ENCODE results near the gene LILRA5. TPM values are rescaled to one million over a fixed set of nuclear protein-coding genes. Genes with fewer than 3 reads are reported as not detected.

Gene LILRA5
- total RNA-seq, 1 experiment from 2014 or later = not detected

DNA sequence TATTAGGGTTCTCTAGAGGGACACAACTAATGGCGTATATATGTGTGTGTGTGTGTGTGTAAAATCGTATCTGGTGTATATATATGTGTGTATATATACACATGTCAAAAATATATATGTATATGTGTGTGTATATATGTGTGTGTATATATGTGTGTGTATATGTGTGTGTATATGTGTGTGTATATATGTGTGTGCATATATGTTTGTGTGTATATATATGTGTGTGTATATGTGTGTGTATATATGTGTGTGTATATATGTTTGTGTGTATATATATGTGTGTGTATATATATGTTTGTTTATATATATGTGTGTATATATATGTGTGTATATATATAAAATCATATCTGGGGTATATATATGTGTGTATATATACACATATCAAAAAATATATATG, 50.5 kb downstream of the LILRA5 start:
- RAD21 ChIA-PET (ENCODE audit: low non-redundant PET in 1 of 2, low total read pairs in 2 of 2, uncharacterized antibody in 2 of 2, unreplicated experiment in 2 of 2) = no interaction called here

More for the DNA sequence above, 50.5 kb downstream of the LILRA5 start:
- Histone ChIP-seq H3K9me2 (ENCODE audit: insufficient read depth) (no peaks in the 10 kb centered on the region), H3K4me2 (ENCODE audit: low read length) (no peak overlapping the region), H3K27me3 (ENCODE audit: insufficient read depth, low read length) (peaks cover 4% of the 10 kb centered on the region; the same call in 1 of the 2 replicates), H3K9me3 (ENCODE audit: control insufficient read depth in 1 of 2, insufficient read depth in 1 of 2, low read depth in 1 of 2, low read length in 2 of 2) (no peaks in the 10 kb centered on the region), H2AFZ (ENCODE audit: low read depth, low read length, poor library complexity, severe bottlenecking) (no peak overlapping the region), H3K4me3 (replicated peaks in 1 of 2; ENCODE audit: low read depth in 1 of 2, low read length in 2 of 2) (no peak overlapping the region), H3K4me1 (ENCODE audit: control insufficient read depth in 1 of 2, insufficient read depth in 2 of 2, low read length in 2 of 2) (no peaks in the 10 kb centered on the region), H3K27ac (ENCODE audit: low read depth, low read length) (no peak overlapping the region), H3K36me3 (ENCODE audit: control insufficient read depth in 1 of 2, insufficient read depth in 2 of 2, low read length in 2 of 2) (no peaks in the 10 kb centered on the region), H3K79me2 (ENCODE audit: insufficient read depth, low read length) (no peaks in the 10 kb centered on the region), H3K9ac (ENCODE audit: low read length) (no peak overlapping the region), H4K20me1 (ENCODE audit: insufficient read depth) (no peaks in the 10 kb centered on the region)
- intact Hi-C loops (cut with micrococcal nuclease) = no loop called here
- no peak for TF ChIP-seq EZH2phosphoT487 (IDR thresholded peaks at IDR 0.05; ENCODE audit: borderline replicate concordance)
- TF ChIP-seq JUND (IDR thresholded peaks at IDR 0.05) = no peak
- TF ChIP-seq POLR2AphosphoS5 (IDR thresholded peaks at IDR 0.05; ENCODE audit: low read depth, low read length) = no peak
- TF ChIP-seq, protein P1, sequence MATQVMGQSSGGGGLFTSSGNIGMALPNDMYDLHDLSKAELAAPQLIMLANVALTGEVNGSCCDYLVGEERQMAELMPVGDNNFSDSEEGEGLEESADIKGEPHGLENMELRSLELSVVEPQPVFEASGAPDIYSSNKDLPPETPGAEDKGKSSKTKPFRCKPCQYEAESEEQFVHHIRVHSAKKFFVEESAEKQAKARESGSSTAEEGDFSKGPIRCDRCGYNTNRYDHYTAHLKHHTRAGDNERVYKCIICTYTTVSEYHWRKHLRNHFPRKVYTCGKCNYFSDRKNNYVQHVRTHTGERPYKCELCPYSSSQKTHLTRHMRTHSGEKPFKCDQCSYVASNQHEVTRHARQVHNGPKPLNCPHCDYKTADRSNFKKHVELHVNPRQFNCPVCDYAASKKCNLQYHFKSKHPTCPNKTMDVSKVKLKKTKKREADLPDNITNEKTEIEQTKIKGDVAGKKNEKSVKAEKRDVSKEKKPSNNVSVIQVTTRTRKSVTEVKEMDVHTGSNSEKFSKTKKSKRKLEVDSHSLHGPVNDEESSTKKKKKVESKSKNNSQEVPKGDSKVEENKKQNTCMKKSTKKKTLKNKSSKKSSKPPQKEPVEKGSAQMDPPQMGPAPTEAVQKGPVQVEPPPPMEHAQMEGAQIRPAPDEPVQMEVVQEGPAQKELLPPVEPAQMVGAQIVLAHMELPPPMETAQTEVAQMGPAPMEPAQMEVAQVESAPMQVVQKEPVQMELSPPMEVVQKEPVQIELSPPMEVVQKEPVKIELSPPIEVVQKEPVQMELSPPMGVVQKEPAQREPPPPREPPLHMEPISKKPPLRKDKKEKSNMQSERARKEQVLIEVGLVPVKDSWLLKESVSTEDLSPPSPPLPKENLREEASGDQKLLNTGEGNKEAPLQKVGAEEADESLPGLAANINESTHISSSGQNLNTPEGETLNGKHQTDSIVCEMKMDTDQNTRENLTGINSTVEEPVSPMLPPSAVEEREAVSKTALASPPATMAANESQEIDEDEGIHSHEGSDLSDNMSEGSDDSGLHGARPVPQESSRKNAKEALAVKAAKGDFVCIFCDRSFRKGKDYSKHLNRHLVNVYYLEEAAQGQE (IDR thresholded peaks at IDR 0.05; ENCODE audit: low read depth) = no peak
- TF ChIP-seq, protein P2, sequence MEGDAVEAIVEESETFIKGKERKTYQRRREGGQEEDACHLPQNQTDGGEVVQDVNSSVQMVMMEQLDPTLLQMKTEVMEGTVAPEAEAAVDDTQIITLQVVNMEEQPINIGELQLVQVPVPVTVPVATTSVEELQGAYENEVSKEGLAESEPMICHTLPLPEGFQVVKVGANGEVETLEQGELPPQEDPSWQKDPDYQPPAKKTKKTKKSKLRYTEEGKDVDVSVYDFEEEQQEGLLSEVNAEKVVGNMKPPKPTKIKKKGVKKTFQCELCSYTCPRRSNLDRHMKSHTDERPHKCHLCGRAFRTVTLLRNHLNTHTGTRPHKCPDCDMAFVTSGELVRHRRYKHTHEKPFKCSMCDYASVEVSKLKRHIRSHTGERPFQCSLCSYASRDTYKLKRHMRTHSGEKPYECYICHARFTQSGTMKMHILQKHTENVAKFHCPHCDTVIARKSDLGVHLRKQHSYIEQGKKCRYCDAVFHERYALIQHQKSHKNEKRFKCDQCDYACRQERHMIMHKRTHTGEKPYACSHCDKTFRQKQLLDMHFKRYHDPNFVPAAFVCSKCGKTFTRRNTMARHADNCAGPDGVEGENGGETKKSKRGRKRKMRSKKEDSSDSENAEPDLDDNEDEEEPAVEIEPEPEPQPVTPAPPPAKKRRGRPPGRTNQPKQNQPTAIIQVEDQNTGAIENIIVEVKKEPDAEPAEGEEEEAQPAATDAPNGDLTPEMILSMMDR (IDR thresholded peaks at IDR 0.05 in 2 of 3, conservative IDR thresholded peaks at IDR 0.05 in 1 of 3; ENCODE audit: borderline replicate concordance in 1 of 3, insufficient read depth in 1 of 3, low read depth in 2 of 3, low read length in 2 of 3) = no peak
- no peak for TF ChIP-seq POLR2A (IDR thresholded peaks at IDR 0.05; ENCODE audit: borderline replicate concordance, extremely low read depth, insufficient read depth, insufficient read length)
- TF ChIP-seq TCF7L2 (IDR thresholded peaks at IDR 0.05; ENCODE audit: borderline replicate concordance, extremely low read depth, insufficient read depth, insufficient read length) = no peak
- TF ChIP-seq RAD21 (IDR thresholded peaks at IDR 0.05; ENCODE audit: low read depth) = no peak
- DNase-seq (ENCODE audit: low read depth, low spot score) (no peak), ATAC-seq (no peak)
- no TSS peak for BruUV-seq (replicated peaks)
- POLR2A ChIA-PET = no interaction called here
- CTCF ChIA-PET = no interaction called here
